ENCODE results near the gene KIF19. TPM values are rescaled to one million over a fixed set of nuclear protein-coding genes. Genes with fewer than 3 reads are reported as not detected.

Gene KIF19
- total RNA-seq, 1 donor: not detected

- H3K4me3 ChIP-seq (ENCODE audit: low read depth, low read length): no peak overlapping the region
- no peak for DNase-seq (ENCODE audit: low read depth)
- no peak for TF ChIP-seq CTCF (IDR thresholded peaks at IDR 0.05; ENCODE audit: insufficient read depth, low read depth, low read length)
These were observed 3.4 kb downstream of the KIF19 start for GRCh38 chr17:74329378-74329777.

- TF ChIP-seq CTCF (IDR thresholded peaks at IDR 0.05; ENCODE audit: insufficient read depth, low read depth, low read length): no peak
- no peak overlapping the region for H3K4me3 ChIP-seq (ENCODE audit: low read depth, low read length)
- DNase-seq (ENCODE audit: low read depth): no peak
These were observed 4.4 kb downstream of the KIF19 start for GRCh38 chr17:74330446-74330845.

GRCh38 chr17:74332017-74332650 lies 6.1 kb downstream of the KIF19 start:
- no peak for TF ChIP-seq CTCF (IDR thresholded peaks at IDR 0.05; ENCODE audit: insufficient read depth, low read depth, low read length)
- no peak for DNase-seq (ENCODE audit: low read depth)
- H3K4me3 ChIP-seq (ENCODE audit: low read depth, low read length): no peak overlapping the region

- no peak for DNase-seq (ENCODE audit: low read depth)
- no peak overlapping the region for H3K4me3 ChIP-seq (ENCODE audit: low read depth, low read length)
- no peak for TF ChIP-seq CTCF (IDR thresholded peaks at IDR 0.05; ENCODE audit: insufficient read depth, low read depth, low read length)
These were observed 6.8 kb downstream of the KIF19 start for GRCh38 chr17:74332763-74333283.

- no peak for TF ChIP-seq CTCF (IDR thresholded peaks at IDR 0.05; ENCODE audit: insufficient read depth, low read depth, low read length)
- DNase-seq (ENCODE audit: low read depth): no peak
- no peak overlapping the region for H3K4me3 ChIP-seq (ENCODE audit: low read depth, low read length)
These were observed 8.5 kb downstream of the KIF19 start for GRCh38 chr17:74334393-74335039.

- TF ChIP-seq CTCF (IDR thresholded peaks at IDR 0.05; ENCODE audit: insufficient read depth, low read depth, low read length): no peak
- H3K4me3 ChIP-seq (ENCODE audit: low read depth, low read length): no peak overlapping the region
- DNase-seq (ENCODE audit: low read depth): no peak
These were observed 9.6 kb downstream of the KIF19 start for GRCh38 chr17:74335529-74336062.

All from fibroblast of villous mesenchyme (primary cell).